ENCODE measurements around the gene KRTAP12-3. TPM values are rescaled to one million over a fixed set of nuclear protein-coding genes. Genes with fewer than 3 reads are reported as not detected.

The KRTAP12-3 gene
- total RNA-seq, 3 donors from 2014 or later (not counting 1 experiment from before 2014, with no cell fraction given): 1.0 to 1.1 TPM; not detected in 1

DNA sequence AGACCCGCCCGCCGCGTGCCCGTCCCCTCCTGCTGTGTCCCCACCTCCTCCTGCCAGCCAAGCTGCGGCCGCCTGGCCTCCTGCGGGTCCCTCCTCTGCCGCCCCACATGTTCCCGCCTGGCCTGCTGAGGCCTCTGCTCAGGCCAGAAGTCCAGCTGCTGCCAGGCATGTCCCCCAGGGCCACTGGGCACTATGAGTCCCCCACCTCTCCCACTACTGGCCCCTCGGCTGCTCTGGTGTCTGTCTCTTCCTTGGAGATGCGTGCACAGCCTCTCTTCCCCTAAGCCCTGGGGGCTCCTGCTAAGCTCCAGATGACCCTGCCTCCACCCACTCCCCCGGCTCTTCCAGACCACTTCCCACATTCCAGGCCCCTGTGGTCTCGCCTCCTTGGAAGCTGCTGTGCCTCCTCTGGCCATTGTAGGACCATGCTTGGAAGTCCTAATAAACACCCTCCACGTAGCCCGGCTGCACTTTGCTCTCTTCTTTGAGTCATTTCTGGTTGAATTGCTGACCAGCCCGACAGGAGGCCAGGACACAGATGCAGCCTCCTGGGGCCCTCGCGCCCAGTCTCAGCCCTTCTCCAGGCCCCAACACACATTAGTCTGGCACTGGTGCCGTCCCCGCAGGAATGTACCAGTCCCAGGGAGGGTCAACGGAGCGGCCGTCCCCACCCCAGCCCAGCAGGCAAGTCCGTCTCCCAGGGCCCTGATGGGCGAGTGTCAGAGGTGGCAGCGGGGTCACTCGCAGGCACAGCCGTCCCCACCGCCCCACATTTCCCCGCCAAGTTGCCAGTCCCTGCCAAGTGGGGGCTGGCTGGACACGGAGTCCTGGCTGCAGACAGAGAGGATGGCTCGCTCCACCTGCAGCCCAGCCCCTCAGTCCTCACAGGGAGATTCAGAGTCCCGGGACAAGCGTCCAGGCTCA is 40.3 kb downstream of the KRTAP12-3 start:
- H3K4me3 Mint-ChIP-seq: no peak overlapping the region
- H3K4me1 Mint-ChIP-seq: peaks cover 0 to 17% of the 10 kb centered on the region in 2 donors
- DNase-seq (no peak), ATAC-seq (no peak)
- TF ChIP-seq, protein P1, sequence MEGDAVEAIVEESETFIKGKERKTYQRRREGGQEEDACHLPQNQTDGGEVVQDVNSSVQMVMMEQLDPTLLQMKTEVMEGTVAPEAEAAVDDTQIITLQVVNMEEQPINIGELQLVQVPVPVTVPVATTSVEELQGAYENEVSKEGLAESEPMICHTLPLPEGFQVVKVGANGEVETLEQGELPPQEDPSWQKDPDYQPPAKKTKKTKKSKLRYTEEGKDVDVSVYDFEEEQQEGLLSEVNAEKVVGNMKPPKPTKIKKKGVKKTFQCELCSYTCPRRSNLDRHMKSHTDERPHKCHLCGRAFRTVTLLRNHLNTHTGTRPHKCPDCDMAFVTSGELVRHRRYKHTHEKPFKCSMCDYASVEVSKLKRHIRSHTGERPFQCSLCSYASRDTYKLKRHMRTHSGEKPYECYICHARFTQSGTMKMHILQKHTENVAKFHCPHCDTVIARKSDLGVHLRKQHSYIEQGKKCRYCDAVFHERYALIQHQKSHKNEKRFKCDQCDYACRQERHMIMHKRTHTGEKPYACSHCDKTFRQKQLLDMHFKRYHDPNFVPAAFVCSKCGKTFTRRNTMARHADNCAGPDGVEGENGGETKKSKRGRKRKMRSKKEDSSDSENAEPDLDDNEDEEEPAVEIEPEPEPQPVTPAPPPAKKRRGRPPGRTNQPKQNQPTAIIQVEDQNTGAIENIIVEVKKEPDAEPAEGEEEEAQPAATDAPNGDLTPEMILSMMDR (IDR thresholded peaks at IDR 0.05): no peak
- Histone ChIP-seq H3K27me3 (ENCODE audit: control insufficient read depth, insufficient read depth, low read length) (peaks cover 30% of the 10 kb centered on the region), H3K4me1 (ENCODE audit: control insufficient read depth, insufficient read depth, low read length) (no peaks in the 10 kb centered on the region), H3K4me3 (ENCODE audit: low read length) (no peak overlapping the region), H3K27ac (ENCODE audit: low read length) (no peak overlapping the region), H3K9me3 (ENCODE audit: control insufficient read depth, insufficient read depth, low read length) (no peaks in the 10 kb centered on the region), H3K36me3 (ENCODE audit: control insufficient read depth, insufficient read depth, low read length) (no peaks in the 10 kb centered on the region)
- 41% methylated on average over 35 of the region's 35 CpGs for WGBS (ENCODE audit: insufficient coverage)
- peaks cover 2% of the 10 kb centered on the region for H3K36me3 Mint-ChIP-seq
- peaks cover 57 to 73% of the 10 kb centered on the region in 2 donors for H3K27me3 Mint-ChIP-seq (ENCODE audit: low read depth in 2 of 2)
- no peak overlapping the region for H3K27ac Mint-ChIP-seq
- H3K9me3 Mint-ChIP-seq: no peaks in the 10 kb centered on the region
- intact Hi-C loops (cut with micrococcal nuclease): no loop called here

- Mint-ChIP-seq H3K9me3 (no peaks in the 10 kb centered on the region), H3K4me1 (peaks cover 0 to 17% of the 10 kb centered on the region in 2 donors), H3K27ac (no peak overlapping the region), H3K4me3 (no peak overlapping the region), H3K36me3 (no peaks in the 10 kb centered on the region), H3K27me3 (ENCODE audit: low read depth in 2 of 2) (peaks cover 62 to 77% of the 10 kb centered on the region in 2 donors)
- Histone ChIP-seq H3K27ac (ENCODE audit: low read length) (no peak overlapping the region), H3K4me1 (ENCODE audit: control insufficient read depth, insufficient read depth, low read length) (no peaks in the 10 kb centered on the region), H3K4me3 (ENCODE audit: low read length) (no peak overlapping the region), H3K9me3 (ENCODE audit: control insufficient read depth, insufficient read depth, low read length) (no peaks in the 10 kb centered on the region), H3K36me3 (ENCODE audit: control insufficient read depth, insufficient read depth, low read length) (no peaks in the 10 kb centered on the region), H3K27me3 (ENCODE audit: control insufficient read depth, insufficient read depth, low read length) (peaks cover 38% of the 10 kb centered on the region)
- no peak for DNase-seq
- intact Hi-C loops (cut with micrococcal nuclease): no loop called here
- 56% methylated on average over 17 of the region's 17 CpGs for WGBS (ENCODE audit: insufficient coverage)
- TF ChIP-seq, protein P1 (IDR thresholded peaks at IDR 0.05): no peak
- no peak for ATAC-seq
Measured at GRCh38 chr21:44699502-44700001, 41.8 kb downstream of the KRTAP12-3 start.

GRCh38 chr21:44700101-44701022 is 42.6 kb downstream of the KRTAP12-3 start:
- Histone ChIP-seq H3K9me3 (ENCODE audit: control insufficient read depth, insufficient read depth, low read length) (no peaks in the 10 kb centered on the region), H3K27ac (ENCODE audit: low read length) (no peak overlapping the region), H3K36me3 (ENCODE audit: control insufficient read depth, insufficient read depth, low read length) (no peaks in the 10 kb centered on the region), H3K4me1 (ENCODE audit: control insufficient read depth, insufficient read depth, low read length) (no peaks in the 10 kb centered on the region), H3K4me3 (ENCODE audit: low read length) (no peak overlapping the region), H3K27me3 (ENCODE audit: control insufficient read depth, insufficient read depth, low read length) (peaks cover 42% of the 10 kb centered on the region)
- Mint-ChIP-seq H3K9me3 (no peaks in the 10 kb centered on the region), H3K36me3 (peaks cover 6% of the 10 kb centered on the region), H3K4me3 (no peak overlapping the region), H3K4me1 (peaks cover 0 to 17% of the 10 kb centered on the region in 2 donors), H3K27ac (no peak overlapping the region), H3K27me3 (ENCODE audit: low read depth in 2 of 2) (peaks cover 69 to 82% of the 10 kb centered on the region in 2 donors)
- WGBS (ENCODE audit: insufficient coverage): 56% methylated on average over 21 of the region's 21 CpGs
- DNase-seq (no peak), ATAC-seq (no peak)
- TF ChIP-seq, protein P1 (IDR thresholded peaks at IDR 0.05): no peak
- intact Hi-C loops (cut with micrococcal nuclease): no loop called here
